HG03439 (cell line): ENCODE results near the gene PLIN1.

ENCODE experiments used
- ATAC-seq: cut with Tn5 transposase; IDR thresholded peaks from one replicate; pipeline ENCODE4 v1.9.1; 2021; ENCODE audit warnings: mild to moderate bottlenecking, moderate library complexity; ENCODE audit not compliant: unreplicated experiment

The PLIN1 gene

DNA sequence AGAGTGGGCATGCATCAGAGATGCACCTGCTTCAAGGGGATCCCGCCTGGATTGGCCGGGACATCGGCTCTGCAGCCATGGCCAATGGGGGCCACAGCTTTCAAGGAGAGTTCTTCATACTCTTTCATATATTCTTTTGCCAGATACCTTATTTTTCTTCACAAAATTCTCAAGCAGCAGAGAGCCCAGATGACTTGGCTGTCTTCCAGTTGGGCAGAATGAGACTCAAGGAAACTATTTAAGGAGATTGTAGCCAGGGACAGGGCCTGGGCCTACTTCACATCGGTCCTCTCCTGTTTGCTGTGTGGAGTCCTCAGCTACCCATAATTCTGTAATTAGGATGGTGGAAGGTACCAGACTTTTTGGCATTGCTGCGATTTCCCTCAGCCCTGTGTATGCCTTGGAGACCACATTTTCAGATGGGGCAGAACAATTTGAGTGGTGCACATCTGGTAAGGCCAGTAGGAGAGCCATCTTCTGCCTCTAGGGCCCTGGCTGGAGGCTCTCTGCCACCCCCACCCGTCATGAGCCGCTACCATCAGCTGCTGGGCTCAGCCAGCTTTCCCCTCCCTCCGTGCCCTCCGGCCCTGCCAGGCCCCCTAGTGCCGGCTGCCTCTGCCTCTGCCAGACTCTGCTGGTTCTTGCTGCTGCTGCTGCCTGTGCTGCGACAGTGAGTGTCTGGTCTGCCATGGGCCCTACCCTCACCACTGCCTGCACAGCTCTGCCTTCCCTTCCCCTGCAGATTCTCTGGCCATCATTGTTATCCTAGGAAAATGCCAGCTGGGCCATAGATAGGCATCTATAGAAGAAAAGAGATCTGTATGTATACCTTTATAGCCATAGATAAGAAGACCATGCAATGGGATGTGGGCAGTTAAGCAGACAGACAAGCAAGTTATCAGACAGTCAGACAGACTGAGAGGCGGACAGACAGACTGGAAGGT lies 6.7 kb downstream of the PLIN1 start:
- ATAC-seq = no peak

DNA sequence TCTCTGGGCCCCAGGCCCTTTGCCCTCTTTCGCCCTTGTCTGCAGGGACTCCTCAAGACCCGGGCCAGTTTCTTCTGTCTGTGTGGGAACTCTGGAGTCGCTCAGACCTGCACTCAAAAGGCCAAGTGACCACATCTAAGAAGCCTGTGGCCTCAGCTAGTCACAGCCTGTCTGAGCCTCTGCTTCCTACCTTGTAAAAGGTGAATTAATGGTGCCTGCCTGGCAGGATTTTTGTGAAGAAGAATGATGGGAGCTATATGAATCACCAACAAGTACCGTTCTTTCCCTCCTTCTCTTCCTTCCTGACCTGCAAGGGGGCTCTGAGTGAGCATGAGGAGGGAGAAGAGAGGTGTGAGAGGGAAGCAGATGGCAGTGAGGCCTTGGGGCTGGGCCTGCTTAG lies 7.5 kb downstream of the PLIN1 start:
- no peak for ATAC-seq

DNA sequence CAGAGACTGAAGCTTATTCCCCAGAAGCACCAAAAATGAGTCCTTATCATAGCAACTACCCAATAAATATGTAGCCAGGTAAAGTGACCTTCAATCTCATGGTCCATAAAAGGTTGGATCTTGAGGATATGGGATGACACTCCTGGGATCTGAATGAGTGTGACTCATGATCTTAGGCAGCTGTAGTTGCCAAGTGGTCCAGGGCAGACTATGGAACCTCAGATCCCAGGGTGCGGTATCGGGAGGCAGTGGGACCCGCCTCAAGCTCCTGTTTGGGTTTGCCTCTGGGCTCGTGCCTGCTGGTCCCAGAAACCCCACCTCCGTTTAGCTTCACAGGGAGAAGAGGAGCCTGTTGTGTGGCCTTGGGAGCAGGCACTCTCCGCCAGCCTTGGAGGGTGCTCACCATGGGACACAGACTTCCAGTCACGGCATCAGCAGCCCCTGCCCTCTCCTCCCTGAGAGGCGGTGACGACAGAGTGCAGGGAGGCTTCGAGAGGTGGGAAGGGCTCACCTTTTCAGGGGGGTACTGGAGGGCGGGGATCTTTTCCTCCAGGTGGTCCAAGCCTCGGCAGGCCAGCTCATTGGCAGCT lies 8.1 kb downstream of the PLIN1 start:
- ATAC-seq = no peak

DNA sequence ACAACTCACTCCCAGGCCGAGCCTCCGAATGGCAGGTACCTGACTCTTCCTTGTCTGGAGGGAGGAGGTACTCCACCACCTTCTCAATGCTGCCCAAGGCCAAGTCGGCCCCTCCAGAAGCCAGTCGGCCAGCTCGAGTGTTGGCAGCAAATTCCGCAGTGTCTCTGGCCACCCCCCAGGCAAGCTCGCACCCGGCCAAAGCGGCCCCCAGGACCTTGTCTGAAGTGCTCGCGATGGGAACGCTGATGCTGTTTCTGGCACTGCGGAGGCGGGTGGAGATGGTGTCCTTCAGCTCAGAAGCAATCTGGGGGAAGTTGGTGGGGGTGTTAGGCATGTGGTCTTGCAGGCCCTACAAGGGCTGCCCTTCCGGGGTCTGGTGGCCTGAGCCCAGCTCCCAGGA lies 9.2 kb downstream of the PLIN1 start:
- no peak for ATAC-seq

DNA sequence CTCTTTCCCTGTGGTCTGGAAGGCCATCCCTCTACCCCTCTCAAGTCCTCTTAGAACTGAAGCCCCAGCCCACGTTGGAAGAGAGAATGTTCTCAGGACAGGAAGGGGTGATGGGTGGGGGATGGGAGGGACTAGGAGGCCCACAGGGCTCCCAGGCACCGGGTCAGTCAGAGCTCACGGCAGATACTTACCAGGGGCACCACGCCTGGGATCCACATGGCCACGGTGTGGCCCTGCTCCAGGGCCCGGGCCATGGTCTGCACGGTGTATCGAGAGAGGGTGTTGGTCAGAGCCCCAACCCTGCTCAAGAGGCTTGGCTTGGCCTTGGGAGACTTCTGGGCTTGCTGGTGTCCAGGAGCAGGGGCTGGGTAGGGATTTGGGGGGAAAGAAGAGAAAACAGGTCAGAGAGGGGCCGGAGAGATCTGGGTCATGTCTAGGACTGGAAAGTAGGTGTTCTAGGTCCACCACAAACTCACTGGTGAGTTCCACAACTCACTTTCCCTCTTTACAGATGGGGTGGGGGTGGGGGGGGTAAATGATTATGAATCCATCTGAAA lies 9.8 kb downstream of the PLIN1 start:
- no peak for ATAC-seq

DNA sequence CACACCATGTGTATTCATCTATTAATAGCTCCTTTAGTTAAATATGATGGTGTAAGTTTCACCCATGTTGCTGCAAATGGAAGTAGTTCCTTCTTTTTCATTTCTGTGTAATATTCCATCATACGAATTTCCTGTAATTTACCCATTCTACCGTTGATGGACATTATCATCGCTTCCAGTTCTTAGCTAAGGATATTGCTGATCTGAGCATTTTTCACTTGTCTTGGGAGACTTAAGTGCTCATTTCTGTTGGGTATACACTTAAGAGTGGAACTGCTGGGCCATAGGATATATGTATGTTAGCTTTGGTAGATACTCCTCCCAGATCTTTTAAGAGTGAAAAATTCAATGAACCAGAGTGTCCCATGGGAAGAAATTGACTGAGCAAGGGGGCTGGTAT lies 11.0 kb downstream of the PLIN1 start:
- ATAC-seq = no peak

DNA sequence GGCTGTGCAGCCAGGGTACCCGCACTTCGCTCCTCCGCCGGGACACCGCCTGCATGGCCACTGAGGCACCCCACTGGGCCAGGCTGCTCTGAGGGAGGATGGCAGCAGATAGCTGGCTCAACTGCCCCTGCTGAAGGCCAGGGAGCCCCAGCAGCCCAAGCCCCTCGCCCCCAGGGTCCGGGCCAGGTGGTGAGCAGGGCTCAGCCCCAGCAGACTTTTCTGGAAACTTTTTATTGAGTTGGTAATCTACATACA lies 11.5 kb downstream of the PLIN1 start:
- ATAC-seq = no peak

DNA sequence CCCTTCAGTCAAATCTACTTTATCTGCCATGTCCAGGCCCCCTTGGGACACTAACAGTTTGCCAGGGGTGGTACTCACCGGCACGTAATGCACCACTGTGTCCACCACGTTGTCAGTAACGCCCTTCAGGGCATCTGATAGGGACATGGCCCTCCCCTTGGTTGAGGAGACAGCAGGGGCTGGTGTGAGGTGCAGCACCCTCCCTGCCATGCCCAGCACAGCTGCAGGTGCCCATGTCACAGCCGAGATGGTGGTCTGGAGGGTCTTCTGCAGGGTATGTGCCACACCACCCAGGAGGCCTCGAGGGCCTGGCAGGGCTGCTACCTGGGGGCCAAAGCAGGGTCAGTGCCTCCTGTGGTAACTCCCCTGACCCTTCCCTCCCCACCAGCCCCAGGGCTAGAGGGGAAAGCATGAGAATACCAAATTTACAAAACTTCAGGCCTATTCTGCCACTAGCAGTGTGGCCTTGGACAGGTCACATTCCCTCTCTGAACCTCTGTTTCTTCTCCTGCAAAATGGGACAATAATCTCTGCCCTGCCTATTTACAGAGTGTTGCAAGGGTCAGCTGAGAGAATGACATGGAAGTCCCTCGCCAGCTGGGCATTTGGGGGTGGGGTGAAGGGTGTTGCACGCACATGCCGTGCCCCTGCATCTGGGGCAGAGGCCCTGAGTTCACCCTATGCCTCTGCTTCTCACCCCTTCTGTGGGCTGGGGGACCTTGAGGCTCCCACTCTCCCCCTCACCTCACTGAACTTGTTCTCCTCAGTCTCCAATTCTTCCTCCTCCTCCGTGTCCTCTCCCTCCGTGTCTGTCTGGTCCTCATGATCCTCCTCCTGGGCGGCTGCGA lies 12.1 kb downstream of the PLIN1 start:
- ATAC-seq = no peak

DNA sequence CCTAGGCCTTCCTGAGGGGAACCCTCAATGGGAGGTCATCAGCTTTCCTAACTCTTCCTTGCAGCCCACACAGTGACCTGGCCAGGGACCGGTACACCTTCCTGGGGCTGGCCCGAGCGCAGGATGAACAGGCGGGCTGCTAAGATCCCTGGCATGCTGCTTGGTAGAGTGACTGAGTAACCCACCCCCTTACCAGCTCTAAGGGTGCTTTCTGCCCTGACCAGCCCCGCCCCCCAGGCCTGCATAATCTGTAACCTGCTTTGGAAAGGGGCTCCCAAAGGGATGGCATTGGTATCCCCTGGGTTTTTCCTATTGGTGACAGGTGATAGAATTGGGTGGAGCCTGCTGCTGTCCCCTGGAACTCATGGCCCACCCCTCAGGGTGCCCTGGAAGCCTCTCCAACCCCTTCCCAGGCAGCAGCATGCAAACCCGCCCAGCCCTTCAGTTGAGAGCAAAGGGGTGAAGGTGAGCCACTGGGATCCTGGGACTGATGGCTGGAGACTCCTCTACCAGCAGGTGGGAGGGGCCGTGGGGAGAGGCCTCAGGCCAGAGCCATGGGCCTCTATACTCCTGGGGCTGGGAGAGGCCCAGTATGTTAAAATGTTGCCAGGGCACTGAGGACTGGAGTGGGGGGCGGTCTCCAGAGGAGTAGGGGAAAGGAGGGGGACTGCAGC lies 12.8 kb downstream of the PLIN1 start:
- ATAC-seq = no peak

DNA sequence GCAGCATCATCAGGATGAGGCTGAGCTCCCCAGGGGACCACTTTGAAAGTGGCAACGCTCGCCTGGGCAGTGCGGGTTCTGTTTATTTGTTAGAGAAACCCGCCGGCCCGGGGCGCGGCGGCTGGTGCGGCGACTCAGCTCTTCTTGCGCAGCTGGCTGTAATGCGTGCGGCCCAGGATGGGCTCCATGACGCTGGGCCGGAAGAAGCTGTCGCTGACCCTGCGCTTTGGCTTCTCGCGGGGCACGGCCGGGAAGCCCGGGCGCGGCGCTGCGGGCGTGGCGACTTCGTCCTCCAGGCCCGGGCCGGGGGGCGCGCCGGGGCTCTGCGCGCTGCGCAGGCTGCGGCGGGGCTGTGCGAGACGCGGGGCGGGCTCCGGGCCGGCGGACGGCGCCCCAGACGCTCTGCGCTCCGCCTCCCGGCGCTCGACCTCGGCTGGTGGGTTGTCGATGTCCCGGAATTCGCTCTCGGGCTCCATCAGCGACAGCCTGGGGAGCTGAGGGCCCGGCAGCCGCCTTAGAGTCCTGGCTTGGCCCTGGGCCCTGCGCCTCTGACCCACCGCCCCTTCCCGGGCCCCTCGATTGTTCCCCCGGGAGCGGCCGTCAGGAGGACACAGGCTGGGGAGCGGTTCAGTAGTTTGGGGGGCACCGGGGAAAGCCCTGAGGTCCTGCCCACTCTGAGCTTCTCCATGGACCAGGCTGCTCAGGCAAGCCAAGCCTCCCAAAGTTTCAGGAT lies 13.6 kb downstream of the PLIN1 start:
- ATAC-seq = peak; percentile 68

DNA sequence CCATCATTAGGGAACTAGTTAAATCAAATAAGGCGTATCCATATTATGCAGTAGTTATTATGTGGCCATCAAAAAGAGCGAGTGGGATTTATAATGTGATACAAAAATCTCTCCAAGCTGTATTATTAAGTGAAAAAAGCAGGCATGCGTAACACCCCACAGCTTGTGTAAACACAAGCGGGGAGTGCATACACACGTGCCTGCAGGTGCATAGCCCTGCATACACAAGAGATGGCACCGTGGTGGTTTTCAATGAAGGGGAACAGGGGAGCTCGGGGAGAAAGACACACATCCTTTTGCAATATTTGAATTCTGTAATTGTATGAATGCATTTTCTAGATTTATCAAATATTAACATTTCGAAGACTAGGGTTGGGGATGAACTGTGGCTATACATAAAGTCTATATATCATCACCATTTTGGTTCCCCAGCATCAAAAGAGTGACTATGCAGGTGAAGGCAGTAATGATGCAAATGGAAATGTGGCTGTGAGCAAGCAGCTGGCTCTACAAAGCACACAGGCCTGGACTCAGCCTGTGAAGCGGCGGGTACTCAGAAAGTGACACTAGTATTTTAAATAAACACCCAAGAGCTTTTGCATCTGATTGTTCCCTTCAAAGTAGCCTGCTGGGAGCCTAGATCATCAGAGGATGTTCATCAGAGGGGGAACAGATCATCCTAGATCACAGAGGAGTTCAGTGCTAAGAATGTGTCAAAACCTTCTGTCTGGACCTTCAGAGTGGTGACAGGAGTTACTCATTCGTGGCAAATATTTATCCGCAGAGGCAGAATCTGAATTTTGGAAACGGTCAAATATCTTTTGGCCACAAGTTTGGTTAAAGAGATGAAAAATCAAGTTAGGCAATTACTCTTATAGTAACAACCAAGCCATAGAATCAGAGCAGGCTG lies 14.5 kb downstream of the PLIN1 start:
- ATAC-seq = no peak

DNA sequence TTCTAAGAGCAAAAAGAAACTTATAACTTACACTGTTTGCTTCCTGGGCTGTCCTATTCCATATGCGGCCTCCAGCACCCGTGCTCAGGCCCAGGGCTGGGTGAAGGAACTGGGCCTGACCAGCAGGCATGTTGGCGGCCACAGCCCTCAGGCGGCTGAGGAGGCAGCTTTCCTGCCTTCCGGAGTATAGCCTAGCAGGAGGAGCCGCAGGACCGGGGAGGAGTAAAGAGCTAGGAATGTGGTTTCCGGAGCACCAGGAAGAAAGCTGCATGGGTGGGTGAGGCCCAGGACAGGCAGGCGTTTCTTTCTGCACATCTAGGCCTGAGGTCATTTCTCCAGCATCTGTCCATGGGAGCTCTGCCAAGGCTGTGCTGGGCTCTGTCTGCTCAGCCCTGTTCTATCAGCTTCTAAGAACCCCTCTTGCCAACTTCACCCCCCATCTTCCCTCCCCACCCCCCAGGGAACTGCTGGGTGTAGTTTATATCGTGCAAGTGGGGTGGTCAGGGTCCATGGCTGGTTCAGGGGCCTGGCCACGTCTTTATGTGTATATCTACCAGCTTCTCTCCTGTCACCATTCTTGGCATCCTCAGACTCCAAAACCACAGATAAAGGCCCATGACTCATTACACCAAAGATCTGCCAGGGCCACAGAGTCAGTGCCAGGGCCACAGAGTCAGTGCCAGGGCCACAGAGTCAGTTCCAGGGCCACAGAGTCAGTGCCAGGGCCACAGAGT lies 16.1 kb downstream of the PLIN1 start:
- ATAC-seq = no peak

DNA sequence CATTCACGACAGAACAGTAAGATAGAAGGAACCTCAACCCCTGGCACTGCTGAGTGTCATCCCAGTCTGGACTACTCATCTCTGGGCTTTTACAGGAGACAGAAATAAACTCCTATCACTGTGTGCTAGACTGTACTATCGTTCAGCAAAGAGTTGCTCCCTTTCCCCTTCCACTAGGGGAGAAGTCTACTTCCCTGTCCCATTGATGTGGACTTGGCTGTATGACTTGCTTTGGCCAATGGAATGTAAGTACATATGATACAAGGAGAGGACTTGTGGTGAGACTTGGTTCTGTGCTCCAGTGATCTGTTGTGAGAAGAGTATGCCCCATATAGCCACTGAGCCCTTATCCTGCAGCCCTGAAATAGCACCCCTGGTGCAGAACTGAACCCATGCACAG lies 18.6 kb downstream of the PLIN1 start:
- ATAC-seq = no peak

DNA sequence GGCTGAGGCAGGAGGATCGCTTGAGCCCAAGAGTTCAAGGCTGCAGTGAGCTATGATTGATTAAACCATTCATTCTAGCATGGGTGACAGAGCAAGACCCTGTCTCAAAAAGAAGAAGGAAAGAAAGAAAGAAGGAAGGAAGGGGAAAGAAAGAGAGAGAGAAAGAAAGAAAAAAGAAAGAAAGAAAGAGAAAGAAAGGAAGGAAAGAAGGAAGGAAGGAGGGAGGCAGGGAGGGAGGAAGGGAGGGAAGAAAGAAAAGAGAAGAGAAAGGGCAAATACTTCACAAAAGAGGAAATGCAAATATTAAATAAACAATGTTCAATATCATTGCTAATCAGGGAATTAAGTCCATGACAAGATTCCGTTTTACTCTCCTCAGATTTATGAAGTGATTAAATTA lies 19.9 kb downstream of the PLIN1 start:
- no peak for ATAC-seq

DNA sequence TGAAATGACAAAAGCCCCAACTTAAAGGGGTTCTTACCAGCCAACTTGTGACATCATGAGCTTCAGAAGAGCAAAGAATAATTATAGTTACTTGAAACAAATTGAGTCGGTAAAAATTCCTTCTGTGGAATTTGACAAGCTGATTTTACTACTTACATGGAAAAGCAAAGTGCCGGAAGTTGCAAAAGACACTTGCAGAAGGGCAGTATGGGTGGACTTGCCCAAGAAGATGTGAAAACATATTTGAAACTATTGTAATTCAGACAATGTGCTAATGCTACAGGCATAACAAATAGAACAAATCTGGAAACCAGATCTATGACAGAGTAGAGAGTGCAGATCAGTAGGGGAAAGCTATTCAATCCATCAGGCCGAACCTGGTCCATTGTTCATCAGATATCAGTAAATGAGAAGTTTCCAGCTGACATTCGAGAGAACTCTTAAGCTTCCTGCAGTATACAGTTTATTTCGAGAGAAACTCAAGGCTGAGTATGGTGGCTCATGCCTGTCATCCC lies 21.4 kb downstream of the PLIN1 start:
- no peak for ATAC-seq

DNA sequence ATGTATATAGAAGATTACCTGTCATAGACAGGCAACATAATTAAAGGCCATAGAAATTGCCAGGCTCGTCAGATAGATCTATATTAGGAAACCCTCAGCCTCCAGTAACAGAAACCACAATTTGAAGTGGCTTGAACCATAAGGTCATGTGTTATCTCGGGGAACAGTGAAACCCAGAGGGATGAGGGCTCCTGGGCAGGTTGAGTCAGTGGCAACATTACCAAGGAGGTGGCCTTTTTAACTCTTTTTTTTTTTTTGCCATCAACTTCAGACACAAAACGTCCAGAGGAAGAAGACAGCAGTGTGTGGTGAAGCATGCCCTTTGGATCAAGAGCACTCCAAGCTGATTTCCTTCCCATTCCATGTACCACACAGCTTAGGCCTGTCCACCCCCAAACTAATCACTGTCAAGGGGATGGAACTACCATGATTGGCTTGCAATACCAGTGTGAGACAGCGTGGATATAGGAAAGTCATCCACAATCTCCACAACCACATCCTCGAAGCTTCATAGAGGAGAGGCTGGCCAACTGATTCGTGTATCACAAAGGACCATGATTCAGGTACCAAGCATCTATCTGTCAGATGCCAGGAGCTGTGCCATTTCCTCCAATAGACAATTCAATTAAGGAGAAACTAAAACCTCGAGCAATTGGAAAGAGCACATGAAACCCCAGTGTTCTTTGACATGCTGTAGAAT lies 22.9 kb downstream of the PLIN1 start:
- ATAC-seq = no peak

DNA sequence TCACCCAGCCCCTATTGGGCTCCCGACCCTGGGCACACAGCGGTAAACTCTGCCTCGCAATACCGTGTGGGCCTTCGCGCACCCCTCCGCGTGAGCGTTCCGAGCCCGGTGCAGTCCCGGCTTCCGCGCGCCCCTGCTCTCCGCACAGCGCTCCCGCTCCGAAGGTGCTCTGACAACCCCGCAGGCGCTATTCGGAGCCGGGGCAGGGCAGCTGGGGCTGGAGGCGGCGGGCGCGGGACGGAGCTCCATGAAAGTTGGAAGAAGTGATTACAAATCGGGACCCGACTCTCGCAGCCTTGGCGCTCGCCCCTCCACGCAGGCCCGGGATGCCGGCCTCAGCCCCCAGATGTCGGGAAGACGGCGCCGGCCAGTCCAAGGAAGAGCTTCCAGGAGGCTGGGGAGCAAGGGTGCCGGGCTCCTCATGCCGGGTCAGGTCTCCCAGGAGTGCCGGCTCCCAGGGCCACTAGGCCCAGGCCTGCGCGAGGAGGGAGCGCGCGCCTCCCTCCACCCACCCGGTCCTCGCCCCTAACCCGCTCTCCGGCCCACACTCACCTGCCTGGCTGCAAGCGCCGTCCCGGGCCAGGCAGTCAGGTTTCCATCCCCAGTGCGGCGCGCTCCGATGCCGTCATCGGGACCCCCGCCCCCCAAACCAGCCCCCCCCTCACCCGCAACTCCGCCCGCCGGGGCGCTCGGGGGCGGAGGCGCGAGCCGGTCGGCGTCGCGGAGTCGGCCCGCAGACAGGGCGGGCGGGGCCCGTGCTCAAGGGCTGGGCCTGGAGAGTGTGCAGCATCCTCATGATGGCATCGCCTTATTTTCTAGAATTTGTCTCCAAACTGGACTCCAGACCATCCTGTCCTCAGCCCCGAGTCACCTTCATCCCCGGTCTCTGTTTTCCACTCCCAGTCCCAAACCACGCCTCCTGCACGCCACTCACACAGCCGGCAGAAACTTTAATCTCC lies 24.0 kb downstream of the PLIN1 start, which contains the start of gene KIF7:
Gene KIF7, minus strand, starts transcription at position 621 of the 959 bp plus-strand sequence. CDS start 2,537 bp downstream, outside the sequence.
- no peak for ATAC-seq
